ENCODE measurements around the gene GAS6. TPM values are rescaled to one million over a fixed set of nuclear protein-coding genes. Genes with fewer than 3 reads are reported as not detected.
"Not testable (repeated sequence)": the region's sequence is repeated elsewhere in the genome, so short reads cannot be mapped to it uniquely, and the experiment has no call there.

GAS6 gene
- polyA plus RNA-seq, 1 donor, result 17.4 TPM

DNA sequence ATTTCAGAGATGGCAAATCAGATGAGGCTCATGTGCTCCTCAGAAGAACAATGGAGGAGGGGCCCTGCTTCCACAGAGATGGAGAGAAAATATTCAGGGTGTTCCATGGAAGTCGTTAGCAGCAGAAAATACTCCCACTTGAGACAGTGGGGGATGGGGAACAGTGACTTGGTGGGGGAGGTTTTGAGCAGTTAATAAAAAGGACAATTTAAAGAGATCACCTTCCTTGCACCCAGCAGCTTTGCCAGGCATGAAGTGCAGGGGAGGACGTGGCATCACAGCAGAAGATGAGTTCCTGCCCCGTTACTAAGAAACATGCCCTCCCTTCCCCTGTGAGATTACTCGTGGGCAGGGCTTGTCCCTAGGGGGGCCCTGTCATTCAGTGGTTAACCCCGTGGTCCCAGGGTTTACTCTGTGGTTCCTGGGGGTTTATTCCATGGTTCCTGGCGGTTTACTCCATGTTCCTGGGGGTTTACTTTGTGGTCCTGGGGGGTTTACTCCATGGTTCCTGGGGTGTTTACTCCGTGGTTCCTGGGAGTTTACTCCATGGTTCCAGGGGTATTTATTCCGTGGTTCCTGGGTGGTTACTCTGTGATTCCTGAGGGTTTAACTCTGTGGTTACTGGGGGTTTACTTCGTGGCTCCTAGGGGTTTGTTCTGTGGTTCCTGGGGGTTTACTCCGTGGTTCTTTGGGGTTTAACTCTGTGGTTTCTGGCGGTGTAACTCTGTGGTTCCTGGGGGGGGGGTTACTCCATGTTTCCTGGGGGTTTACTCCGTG lies 55.6 kb downstream of the GAS6 start:
- DNase-seq, result no peak

DNA sequence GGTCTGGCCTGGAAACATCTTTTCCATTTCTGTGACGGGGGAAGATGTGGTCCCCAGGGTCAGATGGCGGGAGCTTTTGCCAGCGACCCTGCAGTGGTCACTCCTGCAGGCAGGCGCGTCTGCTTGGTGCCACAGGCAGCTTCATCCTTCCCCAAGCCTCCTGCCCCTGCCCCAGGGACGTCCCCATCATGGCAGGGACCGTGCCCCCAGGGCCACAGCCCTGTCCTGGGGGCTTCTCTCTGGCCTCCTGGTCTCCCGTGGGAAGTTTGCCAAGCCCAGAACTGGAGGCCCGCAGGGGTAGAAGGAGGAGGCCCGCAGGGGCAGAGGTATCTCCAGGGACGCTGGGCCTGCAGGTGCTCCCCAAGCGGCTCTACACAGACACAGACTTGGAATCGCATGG lies 57.4 kb downstream of the GAS6 start:
- DNase-seq, result no peak

DNA sequence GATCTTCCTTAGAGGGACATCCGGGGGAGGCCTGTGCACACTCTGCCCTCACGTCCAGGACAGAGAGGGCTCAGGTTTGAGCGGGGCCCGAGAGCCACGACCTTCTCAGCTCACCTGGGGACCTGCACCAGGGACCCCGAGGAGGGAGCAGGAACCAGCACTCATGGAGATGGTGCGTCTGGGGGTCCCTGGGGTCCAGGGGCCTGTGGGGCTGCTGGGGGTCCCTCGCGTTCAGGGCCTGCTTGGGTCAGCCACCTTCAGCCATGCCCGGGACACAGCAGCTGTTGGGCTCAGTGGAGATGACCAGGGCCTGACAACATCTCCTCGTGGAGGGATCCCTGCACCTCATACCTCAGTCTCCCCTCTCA lies 57.8 kb downstream of the GAS6 start:
- DNase-seq, result no peak

GRCh38 chr13:113805431-113806103 lies 58.3 kb downstream of the GAS6 start:
- DNase-seq, result no peak

GRCh38 chr13:113804703-113805430 lies 59.0 kb downstream of the GAS6 start:
- no peak for DNase-seq

DNA sequence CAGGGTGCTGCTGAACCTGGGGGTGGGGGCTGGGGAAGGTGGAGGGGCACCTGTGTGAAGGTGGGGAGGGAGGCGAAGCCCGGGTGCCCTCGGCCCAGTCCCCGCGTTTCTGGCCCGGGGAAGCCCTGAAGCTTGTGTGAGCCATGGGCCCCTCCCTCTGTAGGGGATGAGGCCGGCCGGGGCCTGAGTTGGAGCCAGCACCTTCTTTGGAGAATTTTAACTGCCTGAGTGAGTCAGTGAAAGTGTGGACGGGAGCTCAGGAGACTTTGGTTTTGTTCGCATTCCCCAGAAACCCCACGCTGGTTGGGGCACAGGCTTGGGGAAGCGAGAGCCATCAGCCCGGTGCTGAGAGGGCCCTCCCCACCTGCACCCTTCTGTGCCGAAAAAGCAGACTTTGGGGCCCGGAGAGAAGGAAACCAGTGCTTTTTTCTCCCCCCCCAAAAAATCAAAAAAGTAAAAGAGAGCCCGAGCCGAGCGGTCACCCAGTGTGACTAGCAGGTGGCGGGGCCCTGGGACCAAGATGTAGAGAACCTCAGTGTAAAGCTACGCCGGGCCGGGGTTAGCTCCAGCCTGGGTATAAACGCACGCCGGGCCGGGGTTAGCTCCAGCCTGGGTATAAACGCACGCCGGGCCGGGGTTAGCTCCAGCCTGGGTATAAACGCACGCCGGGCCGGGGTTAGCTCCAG lies 59.7 kb downstream of the GAS6 start:
- no peak for DNase-seq

GRCh38 chr13:113803409-113804016 lies 60.4 kb downstream of the GAS6 start:
- no peak for DNase-seq

DNA sequence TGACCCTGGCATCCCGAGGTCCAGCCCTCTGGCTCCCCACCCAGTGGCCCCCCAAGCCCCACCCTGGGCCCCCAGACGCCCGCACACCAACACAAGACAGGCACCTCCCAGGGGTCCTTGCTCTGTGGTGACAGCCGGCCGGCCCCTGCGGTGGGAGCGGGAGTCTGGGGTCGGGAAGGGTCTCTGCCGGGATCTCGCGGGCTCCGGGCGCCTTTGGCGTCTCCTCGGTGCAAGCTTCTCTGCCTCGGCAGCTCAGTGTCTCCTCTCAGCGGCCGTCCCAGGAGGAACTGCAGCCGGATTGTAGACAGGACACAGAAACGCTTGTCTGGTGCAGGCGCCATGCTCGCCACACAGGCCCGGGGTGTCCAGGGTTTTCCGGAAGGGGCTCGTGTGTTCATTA lies 61.1 kb downstream of the GAS6 start:
- DNase-seq, result no peak

- peak; percentile 68 for DNase-seq
Observed at GRCh38 chr13:113802090-113802531, 61.8 kb downstream of the GAS6 start.

GRCh38 chr13:113801289-113801961 lies 62.5 kb downstream of the GAS6 start:
- DNase-seq, result no peak

DNA sequence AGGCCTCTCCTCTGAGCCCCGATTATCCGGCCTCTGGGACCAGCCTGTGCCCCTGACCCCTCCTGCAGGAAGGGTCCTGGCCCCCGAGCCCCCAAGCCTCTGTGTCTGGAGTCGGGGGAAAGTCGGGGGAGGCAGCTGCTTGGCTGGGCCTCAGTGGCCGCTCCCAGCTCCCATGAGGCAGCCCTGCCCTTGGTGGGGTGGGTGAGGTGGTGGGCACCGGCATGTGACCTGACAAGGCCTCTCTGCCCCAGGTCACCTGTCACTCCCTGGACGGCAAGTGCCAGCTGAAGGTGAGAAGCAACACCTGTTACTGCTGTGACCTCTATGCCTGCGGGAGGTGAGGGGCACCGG lies 63.3 kb downstream of the GAS6 start:
- no peak for DNase-seq

GRCh38 chr13:113798200-113798811 lies 65.6 kb downstream of the GAS6 start:
- DNase-seq, result no peak

DNA sequence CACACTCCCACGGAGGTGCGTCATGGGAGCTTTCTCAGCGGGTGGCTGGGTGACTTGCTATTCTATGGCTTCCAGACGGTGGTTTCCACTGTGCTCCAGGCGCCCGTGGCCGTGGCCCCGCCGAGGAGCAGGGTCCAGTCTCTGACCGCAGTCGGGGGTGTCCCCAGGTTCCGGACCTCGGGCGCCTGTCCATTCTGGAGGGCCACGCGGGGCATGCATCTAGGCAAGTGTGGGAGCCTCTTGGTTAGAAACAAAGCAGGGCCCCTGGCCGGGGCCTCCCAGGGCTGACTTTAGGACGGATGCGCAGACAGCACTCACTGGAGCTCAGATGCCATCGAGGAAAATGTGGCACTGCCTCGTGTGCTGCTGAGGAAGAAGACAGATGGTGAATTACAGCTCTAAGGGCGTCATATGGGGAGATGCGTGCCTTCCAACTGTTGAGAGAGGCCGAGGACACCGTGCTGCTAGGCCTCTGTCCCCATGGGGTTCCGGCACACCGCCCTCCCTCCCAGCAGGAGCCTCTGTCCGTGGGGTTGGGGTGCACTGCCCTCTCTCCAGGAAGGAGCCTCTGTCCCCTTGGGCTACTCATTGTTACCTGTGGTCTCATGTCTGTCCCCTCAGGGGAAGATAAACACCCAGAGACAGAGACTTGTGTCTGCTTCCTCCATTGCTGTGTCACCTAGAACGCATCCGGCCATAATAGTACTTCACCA lies 66.8 kb downstream of the GAS6 start:
- DNase-seq, result no peak

- no peak for DNase-seq
Observed at GRCh38 chr13:113796211-113796963, 67.5 kb downstream of the GAS6 start.

DNA sequence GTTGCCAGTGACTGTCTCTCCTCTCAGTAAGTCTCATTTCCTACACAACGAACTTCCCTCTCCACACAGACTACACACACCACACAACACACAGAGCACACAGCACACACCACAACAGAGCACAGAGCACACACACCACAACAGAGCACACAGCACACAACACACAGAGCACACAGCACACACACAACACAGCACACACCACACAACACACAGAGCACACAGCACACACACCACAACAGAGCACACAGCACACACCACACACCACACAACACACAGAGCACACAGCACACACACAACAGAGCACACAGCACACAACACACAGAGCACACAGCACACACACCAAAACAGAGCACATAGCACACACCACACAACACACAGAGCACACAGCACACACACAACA lies 68.5 kb downstream of the GAS6 start:
- DNase-seq, result not testable (repeated sequence)

- DNase-seq, result no peak
Observed at GRCh38 chr13:113794764-113795173, 69.1 kb downstream of the GAS6 start.

- no peak for DNase-seq
Observed at GRCh38 chr13:113794086-113794485, 69.8 kb downstream of the GAS6 start.

DNA sequence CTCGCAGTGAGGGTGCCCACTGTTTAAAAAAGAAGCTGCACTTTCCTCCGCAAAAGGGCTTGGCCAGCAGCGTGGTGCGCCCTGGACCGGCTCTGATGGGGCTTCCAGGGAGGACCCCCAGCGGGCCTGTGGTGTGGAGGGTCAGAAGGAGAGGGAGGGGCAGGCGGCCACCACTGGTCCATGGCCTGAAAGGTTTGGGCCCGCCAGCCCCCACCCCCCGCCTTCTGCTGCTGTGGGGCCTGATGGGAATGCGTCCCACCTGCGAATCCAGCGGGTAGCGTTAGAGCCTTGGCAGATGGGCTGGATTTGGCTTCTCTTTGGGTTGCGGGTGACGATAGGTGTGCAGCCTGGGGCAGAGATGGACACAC lies 70.2 kb downstream of the GAS6 start:
- no peak for DNase-seq

GRCh38 chr13:113792886-113793717 lies 70.8 kb downstream of the GAS6 start:
- DNase-seq, result no peak

Measured in left kidney (tissue), 2 donors.